OCI-LY1 (cell line): ENCODE measurements around the gene GRSF1.

Source experiments
- H2AFZ ChIP-seq: fragments of 200-600 bp; sonication (generic), shearing (Covaris generic); 2 replicates; pipeline ENCODE4 v1.6.0; 2014; ENCODE audit warnings: antibody characterized with exemption, mild to moderate bottlenecking, low read length
- H3F3A ChIP-seq: fragments of 200-600 bp; sonication (generic), shearing (Covaris generic); 2 replicates; pipeline ENCODE4 v1.6.0; 2014; ENCODE audit warnings: mild to moderate bottlenecking, antibody characterized with exemption, low read length, moderate library complexity; ENCODE audit not compliant: insufficient read depth
- H3K27ac ChIP-seq: fragments of 200-600 bp; sonication (generic); 2 replicates; pipeline ENCODE4 v1.5.1; 2014; ENCODE audit warnings: low read length, mixed run types, mild to moderate bottlenecking, low read depth; ENCODE audit not compliant: poor library complexity, severe bottlenecking
- H3K27me3 ChIP-seq: fragments of 200-600 bp; sonication (generic); 2 replicates; pipeline ENCODE4 v1.6.0; 2014; ENCODE audit warnings: antibody characterized with exemption, mild to moderate bottlenecking, low read length, moderate library complexity; ENCODE audit not compliant: insufficient read depth
- H3K36me3 ChIP-seq: fragments of 200-600 bp; sonication (generic); 2 replicates; pipeline ENCODE4 v1.6.1; 2014; ENCODE audit warnings: mild to moderate bottlenecking, antibody characterized with exemption, low read length, moderate library complexity, mixed read lengths; ENCODE audit not compliant: insufficient read depth
- H3K4me1 ChIP-seq: fragments of 200-600 bp; sonication (generic); 2 replicates; pipeline ENCODE4 v1.5.1; 2014; ENCODE audit warnings: mild to moderate bottlenecking, low read length, moderate library complexity; ENCODE audit not compliant: insufficient read depth, severe bottlenecking
- H3K4me2 ChIP-seq: fragments of 200-600 bp; sonication (generic), shearing (Covaris generic); 2 replicates; pipeline ENCODE4 v1.6.1; 2014; ENCODE audit warnings: low read length
- H3K4me3 ChIP-seq: fragments of 200-600 bp; sonication (generic); 2 replicates; pipeline ENCODE4 v1.5.1; 2014; ENCODE audit warnings: low read length, low read depth, mild to moderate bottlenecking, mixed read lengths; ENCODE audit not compliant: poor library complexity, severe bottlenecking
- H3K79me2 ChIP-seq: fragments of 200-600 bp; shearing (Covaris generic); 2 replicates; pipeline ENCODE4 v1.6.1; 2016; ENCODE audit warnings: mixed run types, low read length, mixed read lengths; ENCODE audit not compliant: insufficient read depth
- H3K9ac ChIP-seq: fragments of 200-600 bp; sonication (generic), shearing (Covaris generic); 2 replicates; pipeline ENCODE4 v1.6.1; 2014; ENCODE audit warnings: mild to moderate bottlenecking, low read length, mixed read lengths
- H3K9me2 ChIP-seq: fragments of 200-600 bp; sonication (generic), shearing (Covaris generic); 2 replicates; pipeline ENCODE4 v1.6.1; 2014; ENCODE audit warnings: low read depth, mild to moderate bottlenecking, low read length, mixed read lengths
- H3K9me3 ChIP-seq: fragments of 200-600 bp; shearing (Covaris generic); 2 replicates; pipeline ENCODE4 v1.6.1; 2014; ENCODE audit warnings: low read length, mixed read lengths
- H4K20me1 ChIP-seq: fragments of 200-600 bp; sonication (generic), shearing (Covaris generic); 2 replicates; pipeline ENCODE4 v1.6.0; 2016; ENCODE audit warnings: mild to moderate bottlenecking, low read length; ENCODE audit not compliant: insufficient read depth
- EZH2 ChIP-seq: fragments of 200-600 bp; sonication (generic), shearing (Covaris generic); IDR thresholded peaks from 2 replicates; pipeline ENCODE4 v1.8.0; 2017; ENCODE audit warnings: borderline replicate concordance, mixed run types, mild to moderate bottlenecking, antibody characterized with exemption, low read length, moderate library complexity, mixed read lengths
- TF ChIP-seq, protein P1 (sequence below): fragments of 200-600 bp; sonication (generic), shearing (Covaris generic); IDR thresholded peaks from 2 replicates; pipeline ENCODE4 v1.5.1; 2017; ENCODE audit warnings: mild to moderate bottlenecking, antibody characterized with exemption, low read length, moderate library complexity, mixed read lengths

GRSF1 gene

DNA sequence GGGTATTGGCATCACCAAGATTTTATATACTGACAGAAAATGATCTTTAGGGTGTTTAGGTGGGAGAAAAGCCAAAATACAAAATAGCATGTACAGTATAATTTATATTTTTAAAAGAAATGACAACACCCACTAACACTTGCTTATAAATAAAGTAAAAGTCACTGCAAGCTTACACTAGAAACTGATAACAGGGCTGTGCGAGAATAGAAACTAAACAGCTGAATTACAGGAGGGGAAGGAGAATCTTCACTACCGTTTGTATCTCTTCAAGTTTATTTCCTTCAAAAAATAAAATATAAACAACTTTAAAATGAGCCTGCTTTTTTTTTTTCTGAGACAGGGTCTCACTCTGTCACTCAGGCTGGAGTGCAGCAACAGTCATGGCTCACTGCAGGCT is 22.8 kb downstream of the GRSF1 start:
- H2AFZ ChIP-seq, result no peak overlapping the region
- H3K4me1 ChIP-seq, result no peaks in the 10 kb centered on the region
- no peaks in the 10 kb centered on the region for H4K20me1 ChIP-seq
- H3K9me3 ChIP-seq, result no peaks in the 10 kb centered on the region
- H3K27me3 ChIP-seq, result no peaks in the 10 kb centered on the region
- no peak overlapping the region for H3K27ac ChIP-seq
- TF ChIP-seq, protein P1, sequence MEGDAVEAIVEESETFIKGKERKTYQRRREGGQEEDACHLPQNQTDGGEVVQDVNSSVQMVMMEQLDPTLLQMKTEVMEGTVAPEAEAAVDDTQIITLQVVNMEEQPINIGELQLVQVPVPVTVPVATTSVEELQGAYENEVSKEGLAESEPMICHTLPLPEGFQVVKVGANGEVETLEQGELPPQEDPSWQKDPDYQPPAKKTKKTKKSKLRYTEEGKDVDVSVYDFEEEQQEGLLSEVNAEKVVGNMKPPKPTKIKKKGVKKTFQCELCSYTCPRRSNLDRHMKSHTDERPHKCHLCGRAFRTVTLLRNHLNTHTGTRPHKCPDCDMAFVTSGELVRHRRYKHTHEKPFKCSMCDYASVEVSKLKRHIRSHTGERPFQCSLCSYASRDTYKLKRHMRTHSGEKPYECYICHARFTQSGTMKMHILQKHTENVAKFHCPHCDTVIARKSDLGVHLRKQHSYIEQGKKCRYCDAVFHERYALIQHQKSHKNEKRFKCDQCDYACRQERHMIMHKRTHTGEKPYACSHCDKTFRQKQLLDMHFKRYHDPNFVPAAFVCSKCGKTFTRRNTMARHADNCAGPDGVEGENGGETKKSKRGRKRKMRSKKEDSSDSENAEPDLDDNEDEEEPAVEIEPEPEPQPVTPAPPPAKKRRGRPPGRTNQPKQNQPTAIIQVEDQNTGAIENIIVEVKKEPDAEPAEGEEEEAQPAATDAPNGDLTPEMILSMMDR, result no peak
- no peak for TF ChIP-seq EZH2
- H3K36me3 ChIP-seq, result peaks cover 33% of the 10 kb centered on the region
- no peak overlapping the region for H3K4me2 ChIP-seq
- no peaks in the 10 kb centered on the region for H3K9me2 ChIP-seq
- no peak overlapping the region for H3K4me3 ChIP-seq
- 0 out of 2 replicates have a peak, but pooled peaks cover 2% of the 10 kb centered on the region for H3F3A ChIP-seq
- no peaks in the 10 kb centered on the region for H3K79me2 ChIP-seq
- H3K9ac ChIP-seq, result no peak overlapping the region

DNA sequence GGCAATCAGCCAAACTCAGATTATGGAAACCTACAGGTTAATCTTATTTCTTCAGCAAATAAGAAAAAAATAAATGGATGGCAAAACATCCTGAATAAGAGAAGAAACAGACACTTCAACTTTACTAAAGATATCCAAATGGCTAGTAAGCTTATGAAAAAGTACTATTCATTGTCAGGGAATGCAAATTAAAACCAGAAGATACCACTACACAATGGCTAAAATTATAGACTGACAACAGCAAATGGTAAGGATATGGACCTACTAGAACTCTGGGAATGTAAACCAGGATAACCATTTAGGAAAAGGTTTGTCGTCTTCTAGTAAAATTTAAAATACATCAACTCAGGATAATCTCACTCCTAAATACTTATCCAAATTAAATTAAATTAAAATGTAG is 24.3 kb downstream of the GRSF1 start:
- Histone ChIP-seq H3K4me3 (no peak overlapping the region), H3K79me2 (no peaks in the 10 kb centered on the region), H3K36me3 (peaks cover 23% of the 10 kb centered on the region), H3K27ac (no peak overlapping the region), H2AFZ (no peak overlapping the region), H3K9ac (no peak overlapping the region), H3K9me3 (no peaks in the 10 kb centered on the region), H3K27me3 (no peaks in the 10 kb centered on the region), H3K4me2 (no peak overlapping the region), H3K4me1 (no peaks in the 10 kb centered on the region), H3K9me2 (no peaks in the 10 kb centered on the region), H4K20me1 (no peaks in the 10 kb centered on the region), H3F3A (0 out of 2 replicates have a peak, but pooled peaks cover 2% of the 10 kb centered on the region)
- TF ChIP-seq EZH2, result no peak
- TF ChIP-seq, protein P1, result no peak

DNA sequence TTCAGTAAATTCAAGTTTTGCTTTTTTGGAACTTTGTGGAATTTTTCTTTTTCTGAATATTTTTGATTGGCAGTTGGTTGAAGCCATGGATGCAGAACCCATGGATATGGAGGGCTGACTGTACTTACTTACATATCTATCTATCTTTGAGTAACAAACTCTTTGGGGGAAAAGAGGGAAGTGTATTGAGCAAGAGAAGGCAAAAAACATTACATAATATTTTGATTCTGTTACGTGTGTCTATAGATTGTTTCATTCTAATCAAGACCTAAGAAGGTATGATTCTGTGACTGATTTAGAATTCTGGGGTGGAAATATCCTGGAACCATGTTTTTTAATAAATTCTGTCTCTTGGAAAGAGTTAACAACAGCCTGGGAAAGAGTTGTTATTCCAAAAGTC is 31.5 kb downstream of the GRSF1 start:
- Histone ChIP-seq H4K20me1 (no peaks in the 10 kb centered on the region), H3K4me3 (no peak overlapping the region), H3F3A (no peaks in the 10 kb centered on the region), H3K9me3 (no peaks in the 10 kb centered on the region), H3K9ac (no peak overlapping the region), H3K79me2 (no peaks in the 10 kb centered on the region), H2AFZ (no peak overlapping the region), H3K36me3 (peaks cover 21% of the 10 kb centered on the region), H3K4me1 (no peaks in the 10 kb centered on the region), H3K27ac (no peak overlapping the region), H3K9me2 (no peaks in the 10 kb centered on the region), H3K27me3 (no peaks in the 10 kb centered on the region), H3K4me2 (no peak overlapping the region)
- TF ChIP-seq EZH2, result no peak
- TF ChIP-seq, protein P1, result no peak
